GM21390 (cell line): Measurements from ENCODE around the gene WWP2.

ENCODE experiments used
- ATAC-seq: cut with Tn5 transposase; IDR thresholded peaks from one replicate; pipeline ENCODE4 v1.9.1; 2021; ENCODE audit not compliant: unreplicated experiment

Gene WWP2

GRCh38 chr16:69924041-69924775 lies 162.1 kb downstream of the WWP2 start:
- no peak for ATAC-seq

GRCh38 chr16:69924777-69925191 lies 162.7 kb downstream of the WWP2 start:
- ATAC-seq, result no peak

- ATAC-seq, result no peak
Observed at GRCh38 chr16:69925311-69925710, 163.2 kb downstream of the WWP2 start.

DNA sequence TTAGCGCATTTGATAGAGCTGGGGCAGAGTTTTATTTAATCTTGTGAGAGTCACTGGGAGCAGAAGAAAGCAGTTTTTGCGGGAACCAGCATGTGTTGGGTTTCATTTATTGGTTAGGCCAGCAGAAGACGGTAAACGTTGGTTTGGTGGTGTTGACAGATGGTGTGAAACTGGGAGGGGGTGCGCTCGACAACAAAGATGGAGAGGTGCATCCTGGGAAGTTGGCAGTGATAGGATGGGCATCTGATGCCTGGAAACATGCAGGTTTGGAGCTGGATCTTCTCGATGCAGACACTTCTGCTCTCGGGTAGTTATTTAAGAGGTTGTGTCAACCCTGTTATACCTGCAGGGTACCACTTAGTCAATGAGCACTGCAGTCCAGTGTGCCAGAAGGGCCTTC lies 164.1 kb downstream of the WWP2 start:
- no peak for ATAC-seq

DNA sequence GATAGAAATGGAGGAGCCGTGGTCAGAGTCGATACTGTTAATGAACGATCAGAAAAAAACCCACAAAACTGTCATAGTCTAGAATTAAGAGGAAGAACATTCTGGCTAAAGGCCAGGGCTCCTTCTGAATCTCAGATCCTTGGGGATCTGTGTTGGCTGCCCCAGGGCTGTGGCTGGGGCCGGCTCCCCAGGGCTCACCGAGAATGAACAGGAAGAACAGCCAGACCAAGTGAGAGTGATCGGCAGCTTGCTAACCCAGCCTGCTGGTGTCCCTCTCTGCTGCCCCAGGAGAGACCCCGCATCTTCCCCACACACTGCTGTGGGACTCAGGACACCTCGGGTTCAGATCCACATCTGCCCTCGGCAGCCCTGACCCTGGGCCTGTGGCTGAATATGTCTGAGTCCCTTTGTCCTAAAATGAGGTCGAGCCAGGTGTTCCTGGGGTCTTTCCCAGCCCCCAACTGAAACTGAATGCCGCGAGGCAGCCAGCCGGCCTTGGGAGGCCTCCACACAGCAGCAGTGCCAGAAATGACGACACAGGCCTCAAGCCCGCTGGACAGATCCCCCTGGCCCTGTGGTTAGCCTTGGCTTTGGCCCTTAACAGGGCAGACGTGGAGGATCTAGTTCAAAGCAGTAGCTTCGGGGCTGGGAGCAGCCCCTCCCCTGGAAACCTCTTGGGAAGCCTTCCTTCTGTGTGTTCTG lies 165.1 kb downstream of the WWP2 start:
- ATAC-seq, result no peak

DNA sequence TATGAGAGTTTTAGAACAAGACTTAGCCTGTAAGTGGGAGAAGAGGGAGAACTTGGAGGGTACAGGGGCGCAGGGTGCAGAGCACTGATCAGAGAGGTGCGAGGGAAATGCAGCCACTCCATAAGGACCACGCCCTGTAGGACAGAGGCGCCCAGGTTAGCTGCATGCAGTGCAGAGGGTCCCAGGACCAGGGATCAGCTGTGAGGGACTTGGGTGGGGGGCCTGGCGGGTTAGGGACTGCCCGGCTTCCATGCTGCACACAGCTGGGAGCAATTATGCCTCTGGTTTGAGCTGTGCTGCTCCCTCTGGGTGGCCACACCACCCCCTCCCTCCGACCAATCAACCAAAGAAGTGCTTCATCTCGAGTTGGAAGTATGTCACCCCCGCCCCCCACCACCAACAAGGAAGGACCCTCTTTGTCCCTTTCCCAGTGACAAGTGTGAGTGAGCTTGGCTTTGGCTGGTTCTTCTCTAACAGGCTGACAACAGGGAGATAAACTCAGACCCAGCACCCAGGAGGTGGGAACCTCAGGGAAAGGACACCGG lies 166.8 kb downstream of the WWP2 start:
- ATAC-seq, result no peak

- ATAC-seq, result no peak
Observed at GRCh38 chr16:69929480-69929879, 167.3 kb downstream of the WWP2 start.

- no peak for ATAC-seq
Observed at GRCh38 chr16:69930117-69930776, 168.1 kb downstream of the WWP2 start.

GRCh38 chr16:69931631-69932030 lies 169.5 kb downstream of the WWP2 start:
- no peak for ATAC-seq

- no peak for ATAC-seq
Observed at GRCh38 chr16:69932228-69932627, 170.1 kb downstream of the WWP2 start.

GRCh38 chr16:69932691-69933392 lies 170.7 kb downstream of the WWP2 start:
- ATAC-seq, result no peak

DNA sequence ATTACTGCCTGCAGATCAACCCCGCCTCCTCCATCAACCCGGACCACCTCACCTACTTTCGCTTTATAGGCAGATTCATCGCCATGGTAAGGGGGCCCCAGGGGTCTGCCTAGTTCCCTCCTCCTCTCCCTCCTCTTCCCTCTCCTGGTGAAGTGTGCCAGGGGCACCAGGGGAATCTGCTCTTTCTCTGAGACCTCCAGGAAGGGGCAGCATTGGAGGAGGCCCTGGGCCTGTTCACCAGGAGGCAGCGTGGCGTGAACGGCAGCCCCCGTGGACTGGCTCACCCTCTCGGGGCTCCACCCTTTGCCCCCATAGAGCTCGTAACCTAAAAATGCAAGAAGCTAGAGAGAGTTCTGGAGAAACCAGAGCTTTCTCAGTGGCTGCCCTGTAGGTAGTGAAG lies 171.9 kb downstream of the WWP2 start:
- ATAC-seq, result no peak

GRCh38 chr16:69934751-69935150 lies 172.6 kb downstream of the WWP2 start:
- ATAC-seq, result no peak

DNA sequence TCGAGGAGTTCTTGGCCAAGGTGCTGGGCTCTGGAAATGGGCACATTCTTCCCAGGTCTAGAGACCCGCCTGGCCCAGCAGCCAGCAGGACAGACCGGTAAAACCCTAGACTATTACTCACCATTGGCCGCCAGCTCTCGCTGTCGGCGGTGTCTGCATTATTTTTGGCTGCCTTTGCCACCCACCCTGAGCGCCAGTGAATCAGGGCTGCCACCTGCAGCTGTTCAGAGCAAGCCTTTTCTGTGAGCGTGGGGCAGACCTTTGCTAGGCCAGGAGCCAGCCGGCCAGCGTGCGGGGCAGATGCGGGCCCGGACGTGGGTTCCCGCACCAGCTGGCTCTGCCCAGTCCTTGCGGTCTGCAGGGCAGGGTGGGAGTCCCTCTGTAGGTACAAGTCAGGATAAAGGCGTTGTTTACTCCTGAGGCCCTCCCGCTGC lies 173.2 kb downstream of the WWP2 start:
- ATAC-seq, result no peak

DNA sequence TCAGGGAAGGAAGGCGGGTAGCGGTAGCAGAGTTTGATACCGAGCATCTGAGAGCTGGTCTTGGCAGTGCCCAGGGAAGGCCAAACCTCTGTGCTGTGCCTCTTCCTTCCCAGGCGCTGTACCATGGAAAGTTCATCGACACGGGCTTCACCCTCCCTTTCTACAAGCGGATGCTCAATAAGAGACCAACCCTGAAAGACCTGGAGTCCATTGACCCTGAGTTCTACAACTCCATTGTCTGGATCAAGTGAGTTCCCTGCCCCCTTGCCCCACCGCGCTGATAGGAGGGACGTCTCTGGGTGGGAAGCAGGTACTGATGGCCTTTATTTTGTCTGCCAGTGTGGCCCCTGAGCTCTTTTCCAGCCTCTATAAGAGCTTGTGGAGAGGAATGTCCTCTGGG lies 173.6 kb downstream of the WWP2 start:
- no peak for ATAC-seq

- ATAC-seq, result no peak
Observed at GRCh38 chr16:69936252-69936651, 174.1 kb downstream of the WWP2 start.

DNA sequence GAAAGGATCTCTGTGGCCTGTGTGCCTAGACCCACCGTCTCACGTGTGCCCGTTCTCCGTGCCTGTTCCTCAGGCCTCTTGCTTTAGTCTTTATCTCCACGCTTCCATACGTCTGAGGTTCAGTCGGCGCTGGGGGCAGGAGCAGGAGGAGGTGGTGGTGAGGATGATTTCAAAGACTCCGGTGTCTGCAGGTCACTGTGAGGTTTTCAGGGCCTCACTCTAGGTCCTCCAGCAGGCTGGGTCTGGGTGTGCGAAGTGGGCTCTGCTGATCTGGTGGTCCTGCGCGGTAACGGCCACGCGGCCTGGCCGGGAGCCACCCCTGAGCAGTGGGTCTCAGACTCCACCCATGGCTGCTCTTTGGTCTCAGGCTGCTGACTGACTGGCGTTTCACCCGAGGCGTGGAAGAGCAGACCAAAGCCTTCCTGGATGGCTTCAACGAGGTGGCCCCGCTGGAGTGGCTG lies 174.6 kb downstream of the WWP2 start:
- ATAC-seq, result no peak

- no peak for ATAC-seq
Observed at GRCh38 chr16:69937465-69937951, 175.4 kb downstream of the WWP2 start.

DNA sequence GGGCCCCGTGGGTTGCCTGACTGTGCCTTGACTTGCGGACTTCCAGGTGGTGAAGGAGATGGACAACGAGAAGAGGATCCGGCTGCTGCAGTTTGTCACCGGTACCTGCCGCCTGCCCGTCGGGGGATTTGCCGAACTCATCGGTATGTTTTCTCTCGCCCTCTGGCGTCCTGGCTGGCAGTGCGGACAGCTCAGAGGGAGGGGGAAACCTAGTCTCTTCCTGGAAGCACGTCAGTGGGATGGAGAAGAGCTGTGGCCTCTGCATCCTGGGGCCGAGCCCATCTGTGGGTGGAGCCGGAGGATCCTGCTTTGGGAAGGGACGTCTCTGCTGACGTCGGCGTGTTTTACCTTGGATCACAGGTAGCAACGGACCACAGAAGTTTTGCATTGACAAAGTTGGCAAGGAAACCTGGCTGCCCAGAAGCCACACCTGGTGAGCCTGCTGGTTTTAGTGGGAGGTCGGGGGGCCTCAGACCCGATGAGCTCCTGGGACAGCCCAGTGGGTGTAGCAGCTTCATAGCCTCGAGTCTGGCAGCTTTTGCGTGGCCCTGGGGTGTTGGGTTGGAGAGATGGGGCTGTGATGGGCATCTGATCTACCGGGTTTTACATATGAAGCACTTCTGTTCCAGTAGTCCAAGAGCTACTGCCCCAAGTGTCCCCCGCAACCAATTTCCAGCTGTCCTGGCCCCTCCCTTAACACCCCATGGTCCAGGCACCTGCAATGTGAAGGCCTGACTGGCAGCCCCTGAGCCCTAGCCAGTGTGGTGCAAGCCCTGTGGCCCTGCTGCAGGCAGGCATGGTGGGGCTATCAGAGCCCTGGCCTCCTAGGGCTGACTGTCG lies 177.1 kb downstream of the WWP2 start:
- no peak for ATAC-seq
